H1 (cell line): ENCODE data around the gene ZFYVE21. TPM values are rescaled to one million over a fixed set of nuclear protein-coding genes. Genes with fewer than 3 reads are reported as not detected.
A peak's percentile ranks its signal among the peaks of the same experiment; 100 is the strongest.

ENCODE experiments used
- CTCF ChIA-PET: fragments of 300-600 bp; sonication (Branson Sonifier 250); formaldehyde crosslinking; loops from one replicate; lab custom pipeline; 2021; ENCODE audit not compliant: partially characterized antibody; lab: Charles Lee
- POLR2A ChIA-PET: fragments of 300-600 bp; sonication (Branson Sonifier 250); formaldehyde crosslinking; loops from one replicate; lab custom pipeline; 2021; ENCODE audit warnings: inconsistent platforms; ENCODE audit not compliant: partially characterized antibody; lab: Charles Lee
- DNase-seq, 2 experiments: peaks; one replicate each; pipeline versions ENCODE4 v3.0.0 to v3.0.0-alpha.2; 2010 to 2022; ENCODE audit warnings: low spot score in 2 of 2, low read depth in 1 of 2, mixed read lengths in 1 of 2
- FAIRE-seq: peaks from 2 replicates; lab custom pipeline; 2011; peaks lifted over from hg19 to GRCh38; lab: Jason Lieb, UNC
- H2AFZ ChIP-seq: 2 replicates; pipeline ENCODE4 v1.8.1; 2012; ENCODE audit warnings: low read length, inconsistent platforms
- H2AK5ac ChIP-seq: 2 replicates; pipeline ENCODE4 v1.6.1; 2013; ENCODE audit warnings: low read depth, low read length
- H2BK120ac ChIP-seq: replicated peaks from 2 replicates; pipeline ENCODE3; 2013; ENCODE audit warnings: low read depth, low read length, inconsistent platforms
- H2BK12ac ChIP-seq: 2 replicates; pipeline ENCODE4 v1.6.1; 2013; ENCODE audit warnings: low read depth, low read length
- H2BK15ac ChIP-seq: 2 replicates; pipeline ENCODE4 v1.6.1; 2013; ENCODE audit warnings: low read length
- H2BK20ac ChIP-seq: 2 replicates; pipeline ENCODE4 v1.6.1; 2013; ENCODE audit warnings: low read length
- H2BK5ac ChIP-seq: 2 replicates; pipeline ENCODE4 v1.6.1; 2013; ENCODE audit warnings: low read depth, low read length
- H3K14ac ChIP-seq: 2 replicates; pipeline ENCODE4 v1.6.1; 2013; ENCODE audit warnings: inconsistent platforms; ENCODE audit not compliant: insufficient read length
- H3K18ac ChIP-seq: 2 replicates; pipeline ENCODE4 v1.6.1; 2013; ENCODE audit warnings: low read length; ENCODE audit errors: extremely low read depth
- H3K23ac ChIP-seq: 2 replicates; pipeline ENCODE4 v1.6.1; 2013; ENCODE audit warnings: inconsistent platforms; ENCODE audit not compliant: insufficient read length
- H3K23me2 ChIP-seq: 2 replicates; pipeline ENCODE4 v1.6.1; 2013; ENCODE audit warnings: low read depth, low read length
- H3K27ac ChIP-seq: 2 replicates; pipeline ENCODE4 v1.6.1; 2011; ENCODE audit warnings: low read depth, low read length, inconsistent platforms
- H3K27me3 ChIP-seq, 4 experiments: replicated peaks in 1 of 4; 1 replicate in 1 of 4; 2 replicates in 3 of 4; pipeline versions ENCODE4 v1.6.1 to v1.8.1; 2011 to 2013; ENCODE audit warnings: low read length in 3 of 4, mild to moderate bottlenecking in 3 of 4, inconsistent platforms in 2 of 4, mixed read lengths in 2 of 4, moderate library complexity in 1 of 4; ENCODE audit not compliant: control insufficient read depth in 3 of 4, insufficient read depth in 3 of 4; ENCODE audit errors: extremely low read depth in 1 of 4
- H3K36me3 ChIP-seq, 4 experiments: 2 replicates each; pipeline versions ENCODE4 v1.6.1 to v1.8.1; 2011 to 2013; ENCODE audit warnings: mild to moderate bottlenecking in 4 of 4, low read length in 3 of 4, moderate library complexity in 2 of 4, control low read depth in 1 of 4, inconsistent platforms in 1 of 4; ENCODE audit not compliant: insufficient read depth in 4 of 4, control insufficient read depth in 2 of 4
- H3K4ac ChIP-seq: replicated peaks from 2 replicates; pipeline ENCODE3; 2013; ENCODE audit warnings: low read length, low read depth, mixed read lengths, inconsistent platforms; ENCODE audit not compliant: insufficient read length
- H3K4me1 ChIP-seq, 4 experiments: replicated peaks in 1 of 4; 1 replicate in 1 of 4; 2 replicates in 3 of 4; pipeline versions ENCODE4 v1.6.1 to v1.8.1; 2011 to 2013; ENCODE audit warnings: low read length in 3 of 4, inconsistent platforms in 2 of 4, mixed read lengths in 1 of 4; ENCODE audit not compliant: insufficient read depth in 4 of 4, control insufficient read depth in 3 of 4
- H3K4me2 ChIP-seq, 2 experiments: 2 replicates each; pipeline versions ENCODE4 v1.6.1 to v1.8.1; 2011 to 2013; ENCODE audit warnings: low read depth in 2 of 2, low read length in 2 of 2, control low read depth in 1 of 2, inconsistent platforms in 1 of 2, mild to moderate bottlenecking in 1 of 2; ENCODE audit not compliant: insufficient read depth in 1 of 2
- H3K4me3 ChIP-seq, 4 experiments: fragments of 200-600, 300-600 bp in 1 of 4; sonication (generic), shearing (Covaris generic), sonication (Bioruptor Twin) in 1 of 4; 2 replicates each; pipeline versions ENCODE4 v1.5.1 to v1.8.1; 2011 to 2016; ENCODE audit warnings: low read length in 4 of 4, low read depth in 3 of 4, control low read depth in 2 of 4, inconsistent platforms in 2 of 4, mild to moderate bottlenecking in 2 of 4, mixed read lengths in 1 of 4, moderate library complexity in 1 of 4; ENCODE audit not compliant: insufficient read depth in 2 of 4; ENCODE audit errors: extremely low read depth in 1 of 4
- H3K56ac ChIP-seq: replicated peaks from 2 replicates; pipeline ENCODE3; 2013; ENCODE audit warnings: low read depth, mild to moderate bottlenecking, mixed read lengths, low read length, inconsistent platforms; ENCODE audit not compliant: insufficient read length
- H3K79me1 ChIP-seq: 2 replicates; pipeline ENCODE4 v1.6.1; 2013; ENCODE audit warnings: low read depth, low read length, control low read depth
- H3K79me2 ChIP-seq, 2 experiments: 2 replicates each; pipeline versions ENCODE4 v1.6.1 to v1.8.1; 2012 to 2013; ENCODE audit warnings: low read length in 2 of 2, mild to moderate bottlenecking in 2 of 2, inconsistent platforms in 1 of 2; ENCODE audit not compliant: insufficient read depth in 2 of 2, control insufficient read depth in 1 of 2
- H3K9ac ChIP-seq, 4 experiments: replicated peaks in 1 of 4; 1 replicate in 1 of 4; 2 replicates in 3 of 4; pipeline versions ENCODE4 v1.6.1 to v1.8.1; 2011 to 2013; ENCODE audit warnings: low read depth in 3 of 4, low read length in 3 of 4, control low read depth in 2 of 4, mild to moderate bottlenecking in 2 of 4, moderate library complexity in 2 of 4, inconsistent platforms in 1 of 4; ENCODE audit errors: extremely low read depth in 1 of 4
- H3K9me3 ChIP-seq, 2 experiments: 2 replicates each; pipeline versions ENCODE4 v1.6.1 to v1.8.1; 2012 to 2013; ENCODE audit warnings: mild to moderate bottlenecking in 2 of 2, moderate library complexity in 2 of 2, control low read depth in 1 of 2, inconsistent platforms in 1 of 2, low read depth in 1 of 2, low read length in 1 of 2, mixed read lengths in 1 of 2; ENCODE audit not compliant: insufficient read depth in 2 of 2
- H4K20me1 ChIP-seq, 2 experiments: replicated peaks in 1 of 2; 2 replicates each; pipeline versions ENCODE3 to v1.8.1; 2011 to 2013; ENCODE audit warnings: inconsistent platforms in 2 of 2, low read length in 2 of 2, mild to moderate bottlenecking in 1 of 2; ENCODE audit not compliant: insufficient read depth in 2 of 2, control insufficient read depth in 1 of 2
- H4K5ac ChIP-seq: 2 replicates; pipeline ENCODE4 v1.6.1; 2013; ENCODE audit warnings: low read length, low read depth, mixed read lengths, inconsistent platforms; ENCODE audit not compliant: insufficient read length
- H4K8ac ChIP-seq: 2 replicates; pipeline ENCODE4 v1.8.0; 2013; ENCODE audit warnings: mild to moderate bottlenecking, moderate library complexity, low read length, inconsistent platforms; ENCODE audit not compliant: insufficient read depth; ENCODE audit errors: extremely low read depth
- H4K91ac ChIP-seq: replicated peaks from 2 replicates; pipeline ENCODE3; 2013; ENCODE audit warnings: low read length, mixed read lengths, inconsistent platforms; ENCODE audit not compliant: insufficient read length
- EZH2 ChIP-seq: fragments of 200-600 bp; sonication (generic); IDR thresholded peaks from 2 replicates; pipeline ENCODE4 v1.7.1; 2012; ENCODE audit warnings: low read depth, mild to moderate bottlenecking, moderate library complexity, low read length, inconsistent platforms; ENCODE audit not compliant: severe bottlenecking
- FOSL1 ChIP-seq: IDR thresholded peaks from 2 replicates; pipeline ENCODE4 v1.6.1; 2011; ENCODE audit warnings: mild to moderate bottlenecking, low read depth, low read length, moderate library complexity; ENCODE audit not compliant: insufficient read depth
- HDAC6 ChIP-seq: IDR thresholded peaks from one replicate; pipeline ENCODE4 v1.7.1; 2012; ENCODE audit warnings: low read depth, mild to moderate bottlenecking, inconsistent platforms, low read length, moderate library complexity
- TAF1 ChIP-seq: IDR thresholded peaks from 2 replicates; pipeline ENCODE4 v1.6.1; 2011; ENCODE audit warnings: mild to moderate bottlenecking, low read depth, low read length
- TBP ChIP-seq: IDR thresholded peaks from 2 replicates; pipeline ENCODE4 v1.6.1; 2011; ENCODE audit warnings: low read depth, low read length, improper control_type of control experiment
- TCF12 ChIP-seq: IDR thresholded peaks from 2 replicates; pipeline ENCODE4 v1.6.1; 2011; ENCODE audit warnings: low read depth, mild to moderate bottlenecking, low read length
- WGBS, 2 experiments: shearing (Covaris generic) in 1 of 2; methylation state at CpG; one replicate each; pipeline versions ENCODE4 v1.1.6 to v1.1.7; 2013 to 2015; ENCODE audit warnings: low lambda C conversion rate in 2 of 2, mixed read lengths in 2 of 2, inconsistent platforms in 1 of 2, low coverage in 1 of 2, missing lambda C conversion rate in 1 of 2; ENCODE audit not compliant: insufficient replicate concordance in 2 of 2, insufficient coverage in 1 of 2, insufficient read length in 1 of 2; ENCODE audit errors: extremely low coverage in 1 of 2, missing lambda C conversion rate in 1 of 2; 5-methylcytosine and 5-hydroxymethylcytosine counted together
- polyA plus RNA-seq, 7 experiments: library from polyadenylated mRNA; depleted of rRNA in 3 of 7; stranded (reverse) in 5 of 7; unstranded in 2 of 7; fragments of >200 nt in 5 of 7; fragments of 200-250 nt in 2 of 7; gene quantifications; 1 replicate in 5 of 7; 2 replicates in 1 of 7; 4 replicates in 1 of 7; pipeline versions ENCODE4 v1.2.1 to v1.2.3, GENCODE V29; 2011 to 2013; ENCODE audit warnings: missing spikeins in 2 of 7, mixed read lengths in 2 of 7
- total RNA-seq: library from RNA; stranded (reverse); fragmentation: NEBNext Ultra II Directional; extraction: Animal tissue kit (Norgen Biotek cat#: 25700); gene quantifications from 2 replicates; pipeline ENCODE4 v1.2.1, GENCODE V29; 2021

The ZFYVE21 gene
- total and polyA plus RNA-seq, 2 of the 8 experiments (the other 6 are each of a cell fraction or from before 2014, with no cell fraction given) = 53.4 to 127 TPM

GRCh38 chr14:103738701-103739451, 23.3 kb downstream of the ZFYVE21 start:
- CTCF ChIA-PET = interaction anchor here (0.6 kb wide), 1 partner anchor 812 kb away, joined by 3 read pairs; no protein-coding TSS in a partner anchor
- WGBS, 2 experiments = 94% methylated on average over 34 of the region's 34 CpGs; no CpG with 5 or more reads in 1 of the 2 experiments
- FAIRE-seq = no peak
- TF ChIP-seq TBP (no peak), EZH2 (no peak), FOSL1 (no peak), HDAC6 (no peak), TCF12 (no peak), TAF1 (no peak)

More at GRCh38 chr14:103738701-103739451, 23.3 kb downstream of the ZFYVE21 start:
- Histone ChIP-seq H3K14ac (no peak overlapping the region), H2BK15ac (no peak overlapping the region), H3K23ac (no peak overlapping the region), H2AFZ (no peak overlapping the region), H3K27me3 (no peaks in the 10 kb centered on the region; a peak in 1 of 7 replicates), H3K79me1 (no peaks in the 10 kb centered on the region), H3K36me3 (peaks cover 0 to 3% (median 0%) of the 10 kb centered on the region in 4 experiments; a peak in 2 of 8 replicates), H4K8ac (no peak overlapping the region), H2BK5ac (no peak overlapping the region), H3K27ac (no peak overlapping the region), H2BK20ac (0 out of 2 replicates have a peak overlapping the region, but pooled peaks have one; percentile 80), H3K56ac (no peak overlapping the region), H3K9ac (no peak overlapping the region), H2BK12ac (0 out of 2 replicates have a peak overlapping the region, but pooled peaks have one; percentile 9), H3K79me2 (no peaks in the 10 kb centered on the region), H4K91ac (no peak overlapping the region), H4K5ac (no peak overlapping the region), H3K9me3 (no peaks in the 10 kb centered on the region), H4K20me1 (peaks cover 0 to 2% of the 10 kb centered on the region in 2 experiments), H3K4ac (no peak overlapping the region), H3K4me1 (peaks cover 0 to 3% (median under 1%) of the 10 kb centered on the region in 4 experiments; a peak in 3 of 7 replicates), H2AK5ac (no peak overlapping the region), H3K18ac (no peak overlapping the region; the same call in 1 of the 2 replicates), H3K4me3 (no peak overlapping the region), H3K4me2 (no peak overlapping the region), H2BK120ac (no peak overlapping the region), H3K23me2 (no peaks in the 10 kb centered on the region)
- POLR2A ChIA-PET = interaction anchor here (0.6 kb wide), 1 partner anchor 8 kb away, joined by 3 read pairs; no protein-coding TSS in a partner anchor
- no peak for DNase-seq
